SIG-M5 (cell line): ENCODE data around the gene NTM.

Experiments
- DNase-seq: peaks from one replicate; lab custom pipeline; 2025; lab: John Stamatoyannopoulos, UW

The NTM gene

DNA sequence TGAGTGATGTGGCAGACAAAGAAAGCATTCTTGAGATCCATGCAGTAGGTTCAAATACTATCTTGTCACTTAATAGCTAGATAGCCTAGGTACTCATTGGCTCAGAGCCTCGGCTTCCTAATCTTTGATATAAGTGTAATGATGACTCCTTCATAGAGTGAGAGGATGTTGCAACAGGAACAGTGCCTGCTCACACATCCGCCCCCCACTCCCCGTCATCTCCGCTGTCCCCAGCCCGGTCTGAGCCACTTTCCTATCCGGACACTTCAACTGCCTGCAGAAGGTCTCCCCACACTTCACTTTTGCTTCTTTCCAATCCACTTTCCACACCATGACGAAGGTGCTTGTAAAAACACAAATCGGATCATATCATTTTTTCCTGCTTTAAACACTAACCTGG, 128.8 kb downstream of the NTM start:
- DNase-seq: no peak

DNA sequence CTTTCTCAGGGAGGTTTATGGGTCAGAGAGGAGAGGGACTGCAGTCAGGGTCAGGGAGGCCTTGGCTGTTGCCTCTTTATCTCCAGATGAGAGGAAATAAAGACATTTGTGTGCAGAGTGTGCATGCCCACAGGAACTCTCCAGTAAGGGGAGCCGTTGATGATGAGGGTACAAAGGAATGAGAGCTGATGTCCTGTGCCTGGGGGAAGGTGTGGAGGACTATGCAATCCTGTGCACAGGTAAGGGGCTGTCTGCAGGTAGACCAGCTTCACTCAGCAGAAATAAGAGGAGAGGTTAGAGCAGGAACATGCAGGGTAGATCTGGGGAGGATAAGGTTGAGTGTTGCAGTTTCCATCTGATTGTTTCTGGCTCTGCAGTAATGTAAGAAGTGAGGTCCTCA, 132.6 kb downstream of the NTM start:
- DNase-seq: no peak

DNA sequence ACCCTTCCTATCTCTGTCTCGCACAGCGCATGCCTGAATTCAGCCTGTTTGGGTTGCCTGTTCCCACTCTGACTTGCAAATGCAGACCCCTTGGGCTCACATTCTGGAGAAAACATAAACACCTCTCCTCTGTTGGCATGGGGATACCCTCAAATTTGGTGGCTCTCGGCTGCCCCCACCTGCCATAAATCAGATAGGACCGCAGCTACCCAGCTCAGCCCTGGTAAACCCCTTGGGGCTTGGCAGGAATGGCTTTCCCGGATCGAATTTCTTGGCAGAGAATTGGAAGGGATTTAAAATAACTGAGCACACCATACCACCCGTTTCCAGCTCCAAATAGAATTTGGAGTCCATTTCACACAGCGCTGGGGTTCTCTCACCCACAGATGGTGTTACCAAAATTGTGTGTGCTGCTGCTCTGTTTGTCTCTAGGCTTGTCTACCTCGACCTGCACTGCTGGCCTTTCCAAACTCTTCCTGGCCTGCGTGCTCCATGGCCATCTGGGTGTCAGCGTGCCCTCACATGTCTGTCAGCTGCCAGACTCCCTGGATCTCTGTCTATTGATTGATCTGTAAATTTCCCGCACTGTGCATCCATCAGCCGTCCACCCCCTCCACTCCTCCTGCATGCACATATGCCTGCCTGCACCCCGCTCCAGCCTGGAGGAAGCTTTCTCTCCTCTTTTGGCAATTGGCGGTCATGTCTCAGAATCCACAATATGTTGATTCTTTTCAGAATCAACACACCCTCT, 134.0 kb downstream of the NTM start:
- no peak for DNase-seq

DNA sequence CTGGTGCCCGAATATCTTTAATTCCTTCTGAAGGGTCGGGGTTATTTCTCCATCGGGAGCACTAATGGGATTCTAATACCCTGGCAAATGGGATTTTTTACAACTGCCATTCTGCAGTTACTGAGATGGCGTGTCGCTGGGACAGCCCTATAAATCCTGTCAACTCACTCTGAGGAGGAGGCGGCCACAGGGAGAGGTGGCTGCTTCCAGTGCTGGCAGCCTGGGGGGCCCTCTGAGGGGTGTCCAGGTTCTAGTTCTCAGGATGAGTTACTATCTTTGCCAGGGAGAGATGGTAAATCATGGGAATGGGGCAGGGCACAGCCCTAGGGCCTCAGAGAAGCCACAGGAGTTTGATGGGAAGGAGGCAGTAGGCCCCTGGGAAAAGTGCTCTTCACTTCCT, 135.9 kb downstream of the NTM start:
- no peak for DNase-seq

DNA sequence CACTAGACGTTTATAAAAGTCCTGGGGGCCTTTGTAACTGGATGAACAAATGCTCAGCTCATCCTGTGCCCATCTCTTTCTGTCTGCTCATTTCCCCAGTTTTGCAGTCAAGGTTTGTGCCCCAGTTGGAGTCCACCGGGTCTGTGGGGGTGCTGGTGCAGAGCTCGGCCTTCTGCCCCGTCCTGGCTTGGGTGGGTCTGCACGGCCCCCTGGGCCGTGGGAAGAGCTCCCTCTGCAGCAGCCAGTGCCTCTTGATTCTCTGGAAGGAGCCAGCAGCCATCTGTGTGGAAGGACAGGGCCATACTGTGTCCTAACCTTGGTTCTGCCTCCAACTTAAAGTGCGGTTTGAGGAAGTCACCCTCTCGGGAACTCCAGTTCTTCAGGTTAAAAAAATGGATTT, 140.2 kb downstream of the NTM start:
- DNase-seq: no peak

DNA sequence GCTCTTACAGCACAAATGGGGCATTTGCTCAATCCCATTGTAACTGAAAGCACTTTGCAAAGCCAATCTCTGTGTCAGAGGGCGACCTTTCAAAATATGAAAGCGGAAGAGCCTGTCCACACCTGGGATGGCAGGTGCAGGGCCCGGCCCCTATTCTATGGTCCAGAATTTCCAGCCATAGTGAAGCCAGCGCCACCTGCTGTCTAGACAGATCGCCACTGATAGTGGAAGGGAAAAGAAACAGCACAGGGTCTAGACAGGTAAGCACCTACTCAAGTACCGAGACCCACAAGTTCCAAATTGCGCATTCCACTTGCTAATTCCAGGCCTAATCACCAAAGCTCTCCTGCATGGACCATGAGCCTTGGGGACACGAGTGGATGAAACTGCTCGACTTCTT, 141.4 kb downstream of the NTM start:
- DNase-seq: no peak

DNA sequence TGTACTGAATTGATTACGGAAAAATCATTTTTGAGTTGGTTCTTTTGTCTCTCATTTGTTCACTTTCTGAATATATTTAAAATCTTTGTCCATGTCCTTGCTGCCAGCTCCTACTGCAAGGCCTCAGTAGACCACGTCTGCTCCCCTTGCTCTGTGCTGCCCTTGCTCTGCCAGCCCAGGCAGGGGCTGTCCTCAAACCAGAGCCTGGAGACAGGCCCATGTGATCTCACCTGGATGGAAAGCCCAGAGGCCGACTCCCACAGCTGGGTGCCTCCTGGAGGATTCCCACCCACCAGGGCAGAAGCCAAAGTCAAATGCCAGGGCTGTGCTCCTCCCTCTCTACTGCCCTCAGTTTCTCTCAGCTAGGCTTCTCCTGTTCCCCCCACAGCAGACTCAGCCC, 141.8 kb downstream of the NTM start:
- DNase-seq: no peak

DNA sequence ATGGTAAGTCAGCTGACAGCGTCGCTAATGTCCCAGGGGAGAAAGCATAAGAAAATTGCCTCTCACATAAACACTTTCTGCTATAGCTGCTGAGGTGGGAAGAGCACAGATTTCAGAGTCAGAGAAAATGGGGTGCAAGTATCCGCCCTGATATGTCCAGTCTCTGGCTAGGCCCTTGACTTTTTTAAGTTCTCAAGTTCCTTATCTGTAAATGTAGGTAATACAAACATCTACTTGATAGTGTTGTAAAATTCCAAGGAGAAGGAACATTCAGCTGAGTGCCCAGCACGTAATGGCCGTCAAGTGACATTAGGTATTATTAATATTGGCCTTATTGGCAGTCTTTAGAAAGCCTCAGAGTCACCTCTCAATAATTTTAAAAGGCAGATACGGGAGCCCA, 143.6 kb downstream of the NTM start:
- DNase-seq: no peak

DNA sequence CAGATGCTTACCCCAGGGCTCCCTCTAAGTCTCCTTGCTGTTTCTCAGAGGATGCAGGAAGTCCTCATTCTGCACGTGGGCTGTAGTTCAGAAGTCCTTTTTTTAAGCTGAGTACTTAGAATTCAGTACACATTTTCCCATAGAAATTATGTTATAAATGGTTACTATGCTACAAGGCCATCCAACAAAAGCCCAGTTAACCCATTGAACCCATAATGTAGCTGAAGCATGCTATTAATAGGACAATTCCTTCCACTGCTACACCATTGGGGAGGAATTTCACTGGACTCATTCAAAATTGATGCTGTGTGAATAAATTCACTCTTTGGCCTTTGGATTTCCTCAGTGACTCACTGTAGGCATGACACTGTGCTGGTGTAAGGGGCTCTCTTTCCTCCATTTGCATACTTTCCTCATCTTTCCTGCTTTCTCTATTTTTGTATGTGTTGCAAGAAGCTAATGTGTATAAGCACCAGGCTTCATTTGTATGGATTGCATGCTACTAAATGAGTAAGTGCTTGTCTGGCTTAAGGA, 148.0 kb downstream of the NTM start:
- DNase-seq: no peak

DNA sequence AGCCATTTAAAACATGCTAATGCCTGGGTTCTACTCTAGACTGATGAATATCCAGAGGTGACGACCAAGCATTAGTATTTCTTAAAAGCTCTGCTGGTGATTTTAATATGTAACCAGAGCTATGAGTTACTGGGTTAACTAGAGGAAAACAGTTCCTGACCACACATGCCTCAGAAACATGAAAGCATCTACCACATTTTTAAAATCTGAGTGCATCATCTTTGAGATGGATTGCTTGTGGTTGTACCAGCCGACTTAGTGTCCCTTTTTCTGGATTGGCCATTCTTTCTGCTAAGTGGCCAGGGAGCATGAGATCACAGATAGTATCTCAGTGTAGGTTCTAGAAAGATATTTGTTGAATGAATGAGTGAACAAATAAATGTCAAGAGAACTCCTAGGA, 152.4 kb downstream of the NTM start:
- DNase-seq: no peak

DNA sequence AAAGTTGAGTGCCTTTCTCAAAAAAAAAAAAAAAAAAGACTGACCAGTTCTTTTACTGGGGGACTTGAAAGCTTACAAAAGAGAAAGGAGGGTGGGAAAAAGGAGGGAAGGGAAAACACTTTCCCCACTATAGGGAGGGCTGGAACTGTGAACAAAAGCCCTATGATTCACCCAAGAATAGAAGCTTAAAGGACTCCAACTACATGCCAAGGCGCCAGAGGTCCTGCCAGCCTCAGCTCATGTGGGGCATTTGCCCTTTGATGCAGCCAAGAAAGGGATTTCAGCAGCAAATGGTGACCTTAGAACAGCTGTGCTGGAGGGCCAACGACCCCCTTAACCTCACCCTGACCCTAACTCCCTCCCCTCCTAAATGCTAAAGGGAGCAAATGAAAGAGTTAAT, 160.0 kb downstream of the NTM start:
- no peak for DNase-seq

DNA sequence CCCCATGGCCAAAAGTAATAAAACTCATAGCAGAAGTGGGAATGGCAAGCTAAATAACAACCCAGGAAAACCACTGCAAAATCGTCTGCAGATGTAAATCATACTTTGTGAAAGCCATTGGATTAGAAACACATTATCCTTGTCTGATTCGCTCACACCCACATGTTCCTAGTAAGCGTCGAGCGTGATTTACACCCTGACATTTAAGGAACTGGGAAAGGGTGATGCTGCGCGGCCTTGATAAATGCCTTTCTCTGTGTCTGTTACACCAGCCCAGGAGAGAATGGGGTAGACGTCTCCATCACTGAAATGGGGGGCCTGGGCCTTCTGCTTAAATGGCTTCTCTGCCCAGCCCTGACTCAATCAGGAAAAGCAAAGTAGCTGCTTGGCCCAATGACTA, 162.7 kb downstream of the NTM start:
- no peak for DNase-seq

DNA sequence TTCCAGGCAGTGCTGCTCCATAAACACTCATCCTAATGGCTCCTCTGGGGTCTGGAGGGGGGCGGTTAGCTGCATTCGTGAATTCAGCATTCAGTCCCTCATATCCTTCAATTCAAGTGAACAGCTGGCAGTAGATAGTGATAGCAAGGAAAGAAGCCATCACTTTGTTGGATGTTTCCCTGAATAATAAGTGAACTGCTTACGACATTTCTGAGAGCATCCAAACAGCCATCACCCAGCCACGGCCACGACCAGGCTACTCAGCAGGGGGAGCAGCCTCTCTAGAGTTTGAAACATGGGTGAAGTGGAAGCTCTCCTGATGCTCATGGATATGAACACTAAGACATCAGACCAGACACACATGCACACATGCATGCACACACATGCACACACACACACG, 163.6 kb downstream of the NTM start:
- no peak for DNase-seq

DNA sequence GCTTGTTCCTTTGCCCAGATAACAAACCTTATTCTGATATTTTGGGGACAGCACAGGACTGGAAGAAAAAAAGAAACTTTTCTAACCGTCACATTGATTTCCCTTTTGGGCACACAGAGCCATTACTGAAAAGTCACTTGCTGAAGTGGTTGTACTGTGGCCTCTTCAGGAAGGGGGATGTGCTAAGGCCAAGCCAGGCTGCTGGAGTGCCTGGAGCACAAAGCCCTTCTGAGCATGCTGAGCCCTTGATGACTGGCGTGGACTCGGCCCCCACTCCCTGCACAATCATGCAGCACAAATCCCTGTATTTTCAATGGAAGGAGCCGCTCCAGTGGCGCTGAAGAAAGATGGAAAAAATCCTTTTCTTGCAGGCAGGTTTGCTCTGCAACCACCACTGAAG, 164.2 kb downstream of the NTM start:
- DNase-seq: no peak

DNA sequence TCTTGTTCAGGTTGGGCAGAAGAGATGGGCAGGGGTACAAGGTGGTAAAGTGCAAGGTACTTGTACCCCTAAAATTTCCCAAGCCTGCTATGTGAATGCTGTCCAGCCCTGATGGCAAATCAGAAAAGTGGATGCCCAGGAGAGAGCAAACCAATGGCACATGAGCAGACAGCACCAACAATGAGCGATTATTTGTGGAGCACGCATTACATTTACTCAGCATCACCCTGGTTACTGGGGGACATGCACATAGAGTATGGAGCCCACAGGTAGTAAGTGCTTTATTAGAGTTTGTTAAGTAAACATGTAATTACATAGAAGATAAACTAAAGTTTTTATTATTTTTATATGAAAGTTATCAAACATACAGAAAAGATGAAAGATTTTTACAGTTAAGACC, 165.7 kb downstream of the NTM start:
- DNase-seq: no peak

DNA sequence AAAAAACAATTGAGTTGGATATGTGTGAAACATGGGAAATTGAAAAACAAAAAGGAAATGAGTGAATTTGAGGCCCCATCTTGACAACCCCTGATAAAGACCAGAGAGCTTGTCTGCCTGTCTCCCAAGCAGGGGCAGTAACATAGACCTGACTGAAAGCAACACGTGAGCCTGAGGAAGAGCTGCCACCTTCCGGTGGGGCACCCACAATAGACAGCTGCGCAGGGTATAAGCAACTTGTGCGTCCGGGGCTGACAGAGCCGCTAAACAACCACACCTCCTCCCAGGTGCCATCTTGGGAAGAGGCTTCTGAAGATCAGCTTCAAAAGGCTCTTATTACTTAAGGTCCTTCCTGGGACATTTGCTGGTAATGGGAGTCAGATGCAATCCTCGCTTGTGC, 166.8 kb downstream of the NTM start:
- DNase-seq: no peak

DNA sequence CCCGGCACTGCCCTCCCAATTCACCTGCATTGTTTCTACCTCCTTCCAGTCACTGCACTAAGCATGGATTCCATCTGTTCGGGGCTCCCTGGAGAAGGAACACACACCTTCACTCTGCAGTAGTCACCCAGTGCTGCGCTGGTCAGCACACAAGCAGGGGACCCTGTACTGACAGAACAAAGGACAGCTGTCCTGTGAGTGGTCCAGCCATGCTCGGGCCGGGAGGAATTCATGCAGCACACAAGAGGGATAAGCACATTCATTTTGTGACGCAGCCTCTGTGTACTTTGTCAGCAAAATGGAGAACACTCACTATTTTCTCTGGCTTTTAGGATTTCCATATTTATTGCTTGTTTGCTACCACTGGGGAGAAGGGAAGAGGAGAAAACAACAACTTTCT, 167.3 kb downstream of the NTM start:
- no peak for DNase-seq

DNA sequence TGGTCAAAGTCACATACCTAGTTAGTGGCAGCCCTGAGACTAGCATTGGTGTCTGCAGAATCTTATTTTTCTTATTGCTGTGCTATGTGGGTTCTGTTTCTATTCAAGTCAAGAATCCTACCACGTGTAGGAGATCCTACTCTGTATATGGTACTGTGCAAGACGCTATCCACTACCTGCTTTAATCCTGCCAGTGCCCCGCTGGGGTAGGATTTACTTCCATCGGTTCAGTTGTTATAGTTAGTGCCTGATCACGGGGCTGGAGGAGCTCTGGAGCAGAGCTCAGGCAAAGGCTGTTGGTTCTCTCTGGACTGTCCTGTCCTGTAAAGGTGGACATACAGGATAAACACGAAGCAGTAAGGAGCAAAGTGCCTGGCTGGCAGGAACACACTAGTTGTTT, 167.9 kb downstream of the NTM start:
- no peak for DNase-seq

DNA sequence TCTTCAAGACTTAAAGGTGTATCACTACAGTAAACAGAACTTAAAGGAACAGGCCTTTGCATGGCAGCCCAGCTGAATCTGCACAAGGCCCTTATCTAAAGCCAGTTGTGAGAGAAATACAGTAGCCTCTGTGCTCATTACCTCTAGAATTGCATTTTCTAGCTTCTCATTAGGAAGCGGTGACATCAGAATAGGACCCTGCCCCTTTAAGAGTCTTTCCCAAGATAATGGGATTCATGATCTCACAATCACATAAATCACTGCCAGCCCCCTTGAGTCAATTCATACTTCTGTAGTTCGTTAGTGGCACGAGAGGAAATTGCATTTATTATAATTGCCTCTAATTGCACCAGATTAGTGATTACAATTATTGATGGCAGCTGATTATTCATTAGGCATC, 170.3 kb downstream of the NTM start:
- no peak for DNase-seq

DNA sequence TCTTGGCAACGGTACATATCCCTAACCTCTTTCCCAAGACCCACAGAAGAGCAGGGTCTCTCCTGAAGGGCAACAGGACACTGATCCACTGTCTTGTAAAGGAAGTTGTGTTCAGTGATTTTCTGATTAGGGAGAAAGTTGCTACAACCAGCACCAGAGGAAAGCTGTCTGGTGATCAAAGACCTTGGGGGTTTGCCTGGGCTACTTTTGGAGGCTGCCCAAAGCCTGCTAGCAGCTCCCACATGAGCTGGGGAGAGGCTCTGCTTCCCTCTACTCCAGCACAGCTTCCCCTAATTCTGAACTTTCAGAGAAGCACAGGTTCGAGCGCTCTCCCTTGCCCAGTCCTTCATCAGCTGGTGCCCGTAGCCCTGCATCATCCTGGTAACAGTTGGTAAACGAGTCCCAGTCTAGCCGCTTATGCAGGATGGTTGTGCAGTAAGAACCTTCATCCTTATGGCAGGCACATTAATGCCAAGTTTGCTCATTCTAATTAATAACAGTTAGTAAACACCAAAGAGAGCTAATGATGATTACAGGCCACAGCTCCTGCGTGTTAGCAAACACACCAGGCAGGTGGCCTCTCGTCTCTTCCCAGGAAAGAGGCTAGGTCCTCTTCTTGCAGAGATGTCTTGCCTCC, 173.1 kb downstream of the NTM start:
- no peak for DNase-seq

DNA sequence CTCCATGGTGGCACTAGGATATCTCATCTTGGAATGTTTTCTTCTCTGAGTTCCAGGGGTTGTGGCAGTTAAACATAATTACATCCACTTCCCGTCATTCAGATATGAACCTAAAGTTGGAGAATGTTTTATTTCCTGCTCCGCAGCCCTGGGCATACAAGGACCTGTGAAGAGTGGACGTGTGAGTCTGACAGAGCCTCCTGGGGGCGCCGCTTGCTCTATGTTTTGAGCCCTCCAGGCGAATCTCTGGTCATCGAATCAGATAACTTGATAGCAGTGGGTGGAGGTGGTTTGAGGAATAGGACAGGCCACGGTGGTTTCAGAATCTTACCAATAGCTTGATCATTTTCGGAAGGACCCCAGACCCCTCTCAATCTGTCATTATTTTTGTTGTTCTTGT, 174.2 kb downstream of the NTM start:
- DNase-seq: no peak

DNA sequence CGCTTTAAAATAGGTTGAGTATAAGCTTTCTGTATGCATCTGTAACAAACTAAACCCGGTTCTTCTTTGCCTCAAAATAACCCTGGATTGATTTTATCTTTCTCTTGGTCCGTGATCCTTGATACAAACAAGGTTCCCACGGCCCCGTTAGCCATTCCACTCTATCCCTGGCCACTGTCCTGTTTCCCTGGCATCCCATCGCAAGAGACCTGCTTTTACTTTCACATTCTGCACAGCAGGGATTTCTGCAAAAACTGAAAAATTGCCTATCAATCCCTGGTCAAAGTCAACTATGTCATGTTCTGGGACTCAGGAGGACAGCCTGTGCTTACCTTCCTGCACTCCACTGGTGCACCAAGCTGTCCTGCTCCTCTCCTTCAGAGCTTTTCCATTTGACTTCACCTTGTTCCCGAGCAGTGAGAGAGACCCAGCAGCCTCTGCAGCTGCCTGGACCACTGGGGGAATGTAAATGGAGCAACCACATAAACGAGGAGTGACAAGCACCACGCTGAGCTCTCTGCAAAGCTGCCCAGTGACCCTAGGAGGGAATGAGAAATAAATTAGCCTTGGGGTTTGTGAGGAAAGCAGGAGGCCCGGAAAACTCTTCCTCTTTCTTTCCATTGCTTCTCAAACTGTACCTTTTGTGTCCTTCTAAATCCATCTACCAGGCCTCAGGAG, 175.9 kb downstream of the NTM start:
- DNase-seq: no peak

DNA sequence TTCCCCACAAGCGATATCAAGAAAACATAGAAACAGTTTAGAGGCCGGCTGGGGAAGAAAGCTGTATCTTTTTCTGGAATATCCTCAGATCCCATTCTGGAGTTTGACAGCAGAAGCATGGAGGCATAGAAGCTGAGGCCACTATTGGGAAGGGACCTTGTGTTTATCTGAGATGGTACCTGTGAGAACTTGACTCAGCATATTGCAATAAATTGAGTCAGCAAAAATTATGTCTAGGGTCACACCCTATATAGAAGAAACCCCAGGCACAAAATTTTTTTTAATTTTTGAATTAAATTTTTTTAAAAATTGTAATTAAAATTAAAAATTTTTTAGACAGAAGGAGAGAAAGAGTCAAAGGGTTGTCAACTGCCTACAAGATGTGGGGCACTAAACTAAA, 178.7 kb downstream of the NTM start:
- DNase-seq: no peak
